ENCODE results near the gene CASP14.
"Not testable (repeated sequence)": the region's sequence is repeated elsewhere in the genome, so short reads cannot be mapped to it uniquely, and the experiment has no call there.

Gene CASP14

DNA sequence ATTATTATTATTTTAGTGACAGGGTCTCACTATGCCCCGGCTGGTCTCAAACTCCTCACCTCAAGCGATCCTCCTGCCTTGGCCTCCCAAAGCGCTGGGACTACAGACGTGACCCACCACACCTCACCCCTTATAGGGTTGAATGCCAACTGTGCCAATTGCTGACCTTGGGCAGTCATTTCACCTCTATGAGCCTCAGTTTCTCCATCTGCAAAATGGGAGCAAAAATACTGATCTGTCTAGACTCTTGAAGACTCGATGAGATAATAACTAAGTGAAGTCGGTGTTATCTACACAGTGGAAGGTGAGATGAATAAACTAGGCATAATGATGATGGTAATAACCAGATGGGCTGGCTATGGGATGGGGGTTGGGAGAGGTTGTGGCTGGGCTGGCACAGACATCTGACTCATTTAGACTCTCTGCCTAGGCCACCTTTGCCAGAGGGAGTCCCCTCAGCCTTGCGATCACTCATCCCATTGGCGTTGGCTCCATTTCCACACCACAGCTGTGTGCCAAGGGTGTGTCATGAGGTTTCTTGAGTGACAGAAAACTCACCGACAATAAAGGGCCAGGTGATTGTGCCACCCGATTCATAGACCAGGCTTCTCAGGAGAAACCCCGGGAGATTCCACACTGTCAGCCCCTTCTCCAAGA lies at the start of gene CASP14:
Gene CASP14, plus strand, starts transcription at position 596 of the 657 bp plus-strand sequence. CDS start 2,772 bp downstream, outside the sequence.
- no peak for FAIRE-seq

- FAIRE-seq, result no peak
Observed at GRCh38 chr19:15008308-15008707, 41.0 kb upstream of the CASP14 start.

DNA sequence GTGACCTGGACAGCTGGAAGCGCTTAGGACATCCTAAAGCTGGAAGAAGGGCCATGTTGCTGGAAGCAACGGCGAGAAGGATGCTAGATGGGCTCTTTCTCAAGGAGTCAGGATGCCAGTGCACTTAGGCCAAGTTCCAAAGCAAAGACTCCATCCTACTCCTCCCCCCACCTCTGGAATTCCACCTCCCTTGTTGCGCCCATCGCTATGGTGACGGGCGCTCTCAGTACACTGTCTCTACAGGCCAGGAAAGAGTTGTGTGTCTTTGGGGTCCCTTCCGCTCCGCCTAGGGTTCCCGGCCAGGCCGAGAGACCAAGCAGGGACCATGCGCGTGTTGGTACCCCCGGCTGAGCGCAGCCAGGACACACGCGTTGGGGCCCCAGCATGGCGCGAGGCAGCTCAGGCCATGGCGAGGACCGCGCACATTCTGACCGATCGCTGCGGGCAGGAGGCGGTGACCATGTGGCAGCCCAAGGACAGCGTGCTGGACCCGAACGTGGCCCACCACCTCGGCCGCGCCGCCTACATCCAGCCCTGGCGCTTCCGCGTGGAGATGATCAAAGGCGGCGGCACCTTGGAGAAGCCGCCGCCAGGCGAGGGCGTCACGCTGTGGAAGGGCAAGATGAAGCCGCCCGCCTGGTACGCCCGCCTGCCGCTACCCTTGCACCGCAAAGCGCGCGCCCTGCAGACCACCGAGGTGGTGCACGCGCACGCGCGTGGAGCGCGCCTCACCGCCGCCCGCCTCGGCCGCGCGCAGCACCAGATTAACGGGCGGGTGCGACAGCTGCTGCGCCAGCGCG lies 38.6 kb upstream of the CASP14 start:
- FAIRE-seq, result no peak

DNA sequence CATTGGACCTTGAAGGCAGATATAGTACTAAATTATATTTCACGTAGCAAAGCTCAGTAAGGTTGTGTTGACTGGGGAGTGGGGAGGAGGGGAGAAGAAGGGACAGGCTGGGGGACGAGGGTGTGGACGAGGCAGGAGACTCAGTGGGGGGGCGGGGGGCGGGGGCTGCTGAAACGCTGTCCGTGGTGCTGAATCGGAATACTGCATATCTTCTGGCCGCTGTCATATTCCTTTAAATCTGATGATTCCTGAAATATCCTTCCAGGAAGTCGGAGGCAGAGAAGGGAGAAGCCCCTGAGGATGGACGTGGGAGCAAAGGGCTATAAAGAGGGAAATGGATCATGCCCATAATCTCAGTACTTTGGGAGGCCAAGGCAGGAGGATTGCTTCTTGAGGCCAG lies 34.7 kb upstream of the CASP14 start:
- FAIRE-seq, result no peak

GRCh38 chr19:15015946-15016542 lies 33.2 kb upstream of the CASP14 start:
- no peak for FAIRE-seq

GRCh38 chr19:15018836-15019235 lies 30.4 kb upstream of the CASP14 start:
- FAIRE-seq, result not testable (repeated sequence)

DNA sequence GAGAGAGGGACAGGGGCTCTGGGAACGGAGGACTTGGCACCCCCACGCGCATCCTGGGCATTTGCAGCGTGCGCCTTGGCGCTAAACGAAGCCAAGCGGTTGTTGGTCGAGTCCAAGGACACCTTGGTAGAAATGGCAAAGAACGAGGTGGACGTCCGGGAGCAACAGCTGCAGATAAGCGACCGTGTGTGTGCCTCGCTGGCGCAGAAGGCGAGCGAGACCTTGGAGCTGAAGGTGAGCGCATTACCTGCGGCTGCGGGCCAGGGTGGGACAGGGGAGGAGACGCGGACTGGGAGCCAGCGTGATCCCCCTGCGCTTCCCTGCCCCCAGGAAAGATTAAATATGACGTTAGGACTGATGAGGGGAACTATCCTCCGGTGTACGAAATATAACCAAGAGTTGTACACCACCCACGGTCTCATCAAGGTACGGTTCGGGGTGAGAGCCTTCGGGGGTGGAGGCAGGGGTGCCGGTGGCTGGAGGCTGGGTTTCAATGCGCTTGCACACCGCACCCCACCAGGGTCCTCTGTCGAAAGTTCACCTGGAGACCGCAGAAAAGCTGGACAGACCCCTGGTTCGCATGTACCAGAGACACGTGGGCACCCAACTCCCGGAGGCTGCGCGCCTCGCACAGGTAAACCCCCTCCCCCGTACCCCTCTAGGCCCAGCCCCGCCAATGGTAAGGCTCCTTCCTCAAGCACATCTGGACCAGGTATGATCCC lies 27.8 kb upstream of the CASP14 start:
- no peak for FAIRE-seq

- FAIRE-seq, result no peak
Observed at GRCh38 chr19:15022752-15023151, 26.5 kb upstream of the CASP14 start.

DNA sequence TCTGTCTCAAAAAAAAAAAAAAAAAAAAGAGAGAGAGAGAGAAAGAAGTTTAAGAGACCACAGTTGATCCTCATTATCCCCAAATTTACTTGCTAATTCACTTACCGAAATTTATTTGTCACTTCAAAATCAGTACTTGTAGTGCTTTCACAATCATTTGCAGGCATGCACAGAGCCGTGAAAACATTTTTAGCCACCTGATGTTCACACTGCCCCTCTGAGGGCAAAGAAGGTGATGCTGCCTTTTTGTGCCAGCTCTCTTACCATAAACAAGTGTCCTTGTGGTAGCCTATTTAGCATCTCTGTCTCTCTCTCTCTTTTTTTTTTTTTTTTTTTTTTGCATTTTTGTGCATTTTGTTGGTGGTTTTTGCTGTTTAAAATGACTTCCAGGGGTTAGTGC lies 24.1 kb upstream of the CASP14 start:
- no peak for FAIRE-seq

DNA sequence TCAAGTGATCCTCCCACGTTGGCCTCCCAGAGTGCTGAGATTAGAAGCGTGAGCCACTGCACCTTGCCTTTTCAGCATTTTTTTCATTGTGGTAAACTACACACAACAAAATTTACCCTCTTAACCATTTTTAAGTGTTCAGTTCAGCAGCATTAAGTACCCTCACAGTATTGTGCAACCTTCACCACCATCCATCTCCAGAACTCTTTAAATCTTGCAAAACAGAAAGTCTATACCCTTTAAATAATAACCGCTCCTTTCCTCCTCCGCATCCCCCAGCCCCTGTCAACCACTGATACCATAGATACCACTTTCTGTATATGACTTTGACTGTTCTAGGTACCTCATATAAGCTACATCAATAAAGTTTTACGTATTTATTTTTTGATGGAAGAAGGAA lies 20.8 kb upstream of the CASP14 start:
- FAIRE-seq, result no peak

- no peak for FAIRE-seq
Observed at GRCh38 chr19:15031675-15032074, 17.6 kb upstream of the CASP14 start.

DNA sequence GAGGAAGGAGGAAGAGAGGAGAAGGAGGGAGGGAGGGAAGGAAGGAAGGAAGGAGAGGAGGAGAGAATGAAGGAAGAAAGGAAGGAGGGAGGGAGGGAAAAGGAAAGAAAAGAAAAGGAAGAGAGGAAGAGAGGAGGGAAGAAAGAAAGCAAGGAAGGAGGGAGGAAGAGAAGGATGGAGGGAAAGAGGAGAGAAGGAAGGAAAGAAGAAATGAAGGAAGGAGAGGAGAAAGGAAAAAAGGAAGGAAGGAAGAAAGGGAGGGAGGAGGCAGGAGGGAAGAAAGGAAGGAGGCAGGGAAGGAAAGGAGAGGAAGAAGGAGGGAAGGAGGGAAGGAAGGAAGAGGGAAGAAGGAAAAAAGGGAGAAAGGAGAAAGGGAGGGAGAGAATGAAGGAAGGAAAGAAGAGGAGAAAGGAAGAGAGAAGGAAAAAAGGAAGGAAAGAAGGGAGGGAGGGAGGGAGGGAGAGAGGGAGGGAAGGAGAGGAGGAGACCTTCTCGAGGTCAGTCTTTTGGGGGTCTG lies 13.4 kb upstream of the CASP14 start:
- FAIRE-seq, result no peak

DNA sequence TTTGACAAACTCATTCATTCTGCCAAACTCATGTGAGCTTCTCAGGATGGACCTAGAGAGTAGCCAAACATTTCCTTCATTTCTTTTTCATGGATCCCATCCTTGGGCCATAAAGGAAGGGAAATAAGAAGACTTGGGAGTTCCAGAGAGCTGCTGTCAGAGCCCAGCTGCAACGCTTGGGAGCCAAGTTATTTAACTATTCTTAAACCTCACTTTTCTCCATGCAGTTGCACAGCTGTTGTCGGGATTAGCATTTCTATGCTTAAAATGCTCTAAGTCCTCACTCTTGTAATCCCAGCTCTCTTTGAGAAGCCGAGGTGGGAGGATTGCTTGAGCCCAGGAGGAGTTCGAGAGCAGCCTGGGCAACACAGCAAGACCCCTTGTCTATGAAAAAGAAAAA lies 11.7 kb upstream of the CASP14 start:
- no peak for FAIRE-seq

DNA sequence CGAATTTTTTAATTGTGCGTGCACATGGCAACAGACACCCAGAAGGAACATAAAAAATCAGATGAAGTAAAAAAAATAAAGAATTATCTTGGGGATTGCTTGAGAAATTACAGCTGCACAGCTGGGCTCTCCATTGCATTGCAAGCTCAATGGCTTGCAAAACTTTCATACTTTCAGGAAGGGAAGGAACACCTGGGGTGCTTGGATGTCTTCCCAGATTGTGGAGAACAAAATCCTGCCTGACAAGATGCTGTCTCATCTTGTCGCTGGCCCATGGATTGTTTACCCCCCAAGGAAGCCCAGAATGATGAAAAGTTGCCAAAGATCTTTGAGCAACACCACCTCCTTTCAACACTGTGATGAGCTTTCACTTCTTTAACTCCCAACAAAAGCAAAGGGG lies 11.0 kb upstream of the CASP14 start:
- no peak for FAIRE-seq

DNA sequence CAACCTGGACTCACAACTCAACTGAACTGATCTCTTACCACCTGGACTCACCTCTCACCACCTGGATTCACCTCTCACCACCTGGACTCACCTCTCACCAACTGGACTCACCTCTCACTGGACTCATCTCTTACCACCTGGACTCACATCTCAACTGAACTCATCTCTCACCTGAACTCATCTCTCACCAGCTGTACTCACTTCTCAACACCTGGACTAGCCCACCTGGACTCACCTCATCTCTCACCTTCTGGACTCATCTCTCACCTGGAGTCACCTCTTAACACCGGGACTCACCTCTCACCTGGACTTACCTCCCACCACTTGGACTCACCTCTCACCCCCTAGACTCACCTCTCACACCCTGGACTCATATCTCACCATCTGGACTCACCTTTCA lies 7.3 kb upstream of the CASP14 start:
- FAIRE-seq, result no peak

- FAIRE-seq, result no peak
Observed at GRCh38 chr19:15042826-15043225, 6.5 kb upstream of the CASP14 start.

GRCh38 chr19:15045506-15045905 lies 3.8 kb upstream of the CASP14 start:
- no peak for FAIRE-seq

- FAIRE-seq, result no peak
Observed at GRCh38 chr19:15047680-15048079, 1.6 kb upstream of the CASP14 start.

GRCh38 chr19:15048128-15048527 lies 1.2 kb upstream of the CASP14 start:
- FAIRE-seq, result no peak

- no peak for FAIRE-seq
Observed at GRCh38 chr19:15050639-15051038, 1.4 kb downstream of the CASP14 start.

DNA sequence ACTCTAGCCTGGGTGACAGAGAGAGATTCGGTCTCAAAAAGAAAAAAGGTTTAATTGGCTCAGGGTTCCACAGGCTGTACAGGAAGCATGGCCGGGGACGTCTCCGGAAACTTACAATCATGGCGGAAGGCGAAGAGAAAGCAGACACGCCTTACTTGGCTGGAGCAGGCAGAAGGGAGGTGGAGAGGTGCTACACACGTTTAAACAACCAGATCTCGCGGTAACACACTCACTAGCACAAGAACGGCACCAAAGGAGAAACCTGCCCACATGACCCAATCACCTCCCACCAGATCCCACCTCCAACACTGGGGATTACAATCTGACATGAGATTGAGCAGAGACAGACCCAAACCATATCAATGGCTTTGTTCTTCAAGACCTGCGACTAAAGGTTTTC lies 12.8 kb downstream of the CASP14 start:
- FAIRE-seq, result no peak

GRCh38 chr19:15070386-15070785 lies 21.1 kb downstream of the CASP14 start:
- not testable (repeated sequence) for FAIRE-seq
